Adrenal gland (tissue), 12 donors: ENCODE measurements around the gene ACTR3. TPM values are rescaled to one million over a fixed set of nuclear protein-coding genes. Genes with fewer than 3 reads are reported as not detected.

Experiments
- DNase-seq, 7 donors: peaks; one replicate each; pipeline ENCODE4 v3.0.0-alpha.2; 2019 to 2020
- H3K27ac ChIP-seq, 5 donors: fragments of 200-600 bp; sonication (generic) in 4 of 5; 1 replicate in 3 of 5; 2 replicates in 2 of 5; pipeline versions ENCODE4 v1.5.1 to v1.8.0; 2016 to 2020; ENCODE audit warnings: mild to moderate bottlenecking in 1 of 5
- H3K27me3 ChIP-seq: fragments of 200-600 bp; 2 replicates; pipeline ENCODE4 v1.8.0; 2021
- H3K36me3 ChIP-seq, 2 donors: fragments of 200-600 bp; replicated peaks in 1 of 2; 1 replicate in 1 of 2; 2 replicates in 1 of 2; pipeline versions ENCODE4 v1.5.1 to v1.8.0; 2018 to 2022
- H3K4me1 ChIP-seq, 2 donors: fragments of 200-600 bp; replicated peaks in 1 of 2; 1 replicate in 1 of 2; 2 replicates in 1 of 2; pipeline versions ENCODE4 v1.5.1 to v1.8.0; 2018 to 2021
- H3K4me3 ChIP-seq, 4 donors: fragments of 200-600 bp; sonication (generic) in 3 of 4; one replicate each; pipeline ENCODE4 v1.5.1; 2016 to 2018
- H3K9me3 ChIP-seq, 3 donors: fragments of 200-600 bp; sonication (generic) in 1 of 3; replicated peaks in 1 of 3; 1 replicate in 2 of 3; 2 replicates in 1 of 3; pipeline versions ENCODE4 v1.5.1 to v1.8.0; 2016 to 2021
- CTCF ChIP-seq, 6 experiments: fragments of 450-650 bp in 4 of 6; fragments of 200-600 bp in 2 of 6; sonication (generic) in 1 of 6; IDR thresholded peaks; 1 replicate in 5 of 6; 2 replicates in 1 of 6; pipeline versions ENCODE4 v1.5.1 to v1.8.0; 2016 to 2021; ENCODE audit warnings: antibody characterized with exemption in 6 of 6, mild to moderate bottlenecking in 2 of 6, moderate library complexity in 1 of 6
- POLR2A ChIP-seq, 2 donors: fragments of 450-650 bp; IDR thresholded peaks; one replicate each; pipeline ENCODE4 v1.6.1; 2017; ENCODE audit warnings: antibody characterized with exemption in 2 of 2, mild to moderate bottlenecking in 2 of 2, moderate library complexity in 1 of 2
- WGBS, 4 donors: extraction: QIAGEN DNeasy Blood & Tissue Kit in 2 of 4; methylation state at CpG; one replicate each; pipeline versions ENCODE4 v1.1.5 to v1.1.7; 2013 to 2017; 5-methylcytosine and 5-hydroxymethylcytosine counted together
- intact Hi-C, 2 donors: fragments of 100-400 bp; cut with DNase I; formaldehyde crosslinking; loops; one replicate each; pipeline versions ENCODE4 v1.14.1 to v1.15.0; 2022 to 2023
- polyA plus RNA-seq, 3 donors: library from polyadenylated mRNA; stranded (reverse); fragments of 200-250 nt in 2 of 3; fragments of 350-450 nt in 1 of 3; fragmentation: Illumina TruSeq in 1 of 3; extraction: RNeasy Lipid Tissue Mini Kit (QIAGEN cat#74804) in 1 of 3; gene quantifications; one replicate each; pipeline ENCODE4 v1.2.3, GENCODE V29; 2013 to 2014
- total RNA-seq, 9 donors: library from RNA; depleted of rRNA in 4 of 9; stranded (reverse); fragments of >200 nt in 4 of 9; fragments of 120-200 nt in 1 of 9; fragmentation: NEBNext Ultra II Directional in 1 of 9; extraction: Animal tissue kit (Norgen Biotek cat#: 25700) in 1 of 9; gene quantifications; one replicate each; pipeline versions ENCODE4 v1.1.0 to v1.2.4, GENCODE V29; 2013 to 2023
- donor health status: healthy with polysubstance abuse.
- donor health status: Bipolar disorder and iron deficiency.
- donor health status: DM: yes; HTN: yes; CAD: no.
- donor health status: DM: no; HTN: no; CAD: no.
- donor health status: DM: no; HTN: no; CAD: no.
- donor health status: DM: yes; HTN: yes; CAD: no.

ACTR3 gene
- total and polyA plus RNA-seq, 12 donors = 28.1 to 530 (median 219) TPM

DNA sequence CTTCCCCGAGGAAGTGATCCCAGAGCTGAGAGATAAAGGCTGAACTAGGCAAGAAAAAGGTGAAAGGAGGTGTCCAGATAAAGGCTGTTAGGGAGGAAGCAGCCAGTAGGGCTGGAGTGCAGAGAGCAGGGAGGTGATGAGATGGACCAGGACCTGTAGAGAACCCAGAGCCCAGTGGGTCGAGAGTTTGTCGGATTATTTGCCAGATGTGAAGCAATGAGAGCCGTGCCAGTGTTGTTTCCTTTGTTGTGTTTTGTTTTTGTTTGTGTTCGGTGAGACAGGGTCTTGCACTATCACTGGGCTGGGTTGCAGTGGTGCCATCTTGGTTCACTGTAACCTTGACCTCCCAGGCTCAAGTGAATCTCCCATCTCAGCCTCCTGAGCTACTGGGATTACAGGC lies 111.3 kb downstream of the ACTR3 start:
- intact Hi-C loops = no loop called here
- 64 to 92% (median 85%) methylated on average over 5 of the region's 5 CpGs for WGBS, 4 donors
- TF ChIP-seq POLR2A (IDR thresholded peaks at IDR 0.05) = no peak
- TF ChIP-seq CTCF (IDR thresholded peaks at IDR 0.05) = no peak

DNA sequence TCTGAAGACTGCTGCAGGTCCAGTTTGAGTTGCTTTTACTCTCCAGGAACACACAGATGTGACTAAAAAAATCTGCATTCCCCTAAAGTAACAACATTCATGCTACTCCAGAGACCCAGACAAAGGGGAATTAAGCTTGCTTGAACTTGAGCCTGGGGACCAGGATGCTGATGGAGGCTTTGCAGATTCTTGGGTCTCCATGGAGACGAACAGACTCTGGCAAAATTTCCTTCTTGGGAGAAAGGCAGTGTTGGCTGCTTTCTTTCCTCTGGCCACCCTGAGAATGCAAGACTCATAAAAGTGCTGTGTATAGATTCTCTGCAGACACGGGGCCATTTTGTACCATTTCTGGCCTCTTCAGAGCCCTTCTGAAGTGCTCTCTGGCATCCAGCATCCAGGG lies 112.0 kb downstream of the ACTR3 start:
- Histone ChIP-seq H3K27ac (no peak overlapping the region), H3K4me1 (no peaks in the 10 kb centered on the region), H3K36me3 (no peaks in the 10 kb centered on the region), H3K27me3 (no peaks in the 10 kb centered on the region), H3K9me3 (no peaks in the 10 kb centered on the region), H3K4me3 (no peak overlapping the region)
- DNase-seq = no peak
- no peak for TF ChIP-seq POLR2A (IDR thresholded peaks at IDR 0.05)
- no peak for TF ChIP-seq CTCF (IDR thresholded peaks at IDR 0.05)
- 74 to 88% (median 83%) methylated on average over 2 of the region's 2 CpGs for WGBS, 4 donors
- intact Hi-C loops = no loop called here

More for the DNA sequence above, 111.3 kb downstream of the ACTR3 start:
- H3K4me1 ChIP-seq = no peaks in the 10 kb centered on the region
- DNase-seq = no peak
- H3K27ac ChIP-seq = no peak overlapping the region
- H3K9me3 ChIP-seq = no peaks in the 10 kb centered on the region
- H3K4me3 ChIP-seq = no peak overlapping the region
- no peaks in the 10 kb centered on the region for H3K36me3 ChIP-seq
- no peaks in the 10 kb centered on the region for H3K27me3 ChIP-seq

- intact Hi-C loops = no loop called here
- Histone ChIP-seq H3K36me3 (no peaks in the 10 kb centered on the region), H3K9me3 (no peaks in the 10 kb centered on the region), H3K4me1 (no peaks in the 10 kb centered on the region), H3K27ac (no peak overlapping the region), H3K27me3 (no peaks in the 10 kb centered on the region), H3K4me3 (no peak overlapping the region)
- no peak for TF ChIP-seq POLR2A (IDR thresholded peaks at IDR 0.05)
- no peak for TF ChIP-seq CTCF (IDR thresholded peaks at IDR 0.05)
- no peak for DNase-seq
- 91 to 94% (median 92%) methylated on average over 5 of the region's 5 CpGs for WGBS, 4 donors
These were observed 115.4 kb downstream of the ACTR3 start for GRCh38 chr2:114005110-114005783.

DNA sequence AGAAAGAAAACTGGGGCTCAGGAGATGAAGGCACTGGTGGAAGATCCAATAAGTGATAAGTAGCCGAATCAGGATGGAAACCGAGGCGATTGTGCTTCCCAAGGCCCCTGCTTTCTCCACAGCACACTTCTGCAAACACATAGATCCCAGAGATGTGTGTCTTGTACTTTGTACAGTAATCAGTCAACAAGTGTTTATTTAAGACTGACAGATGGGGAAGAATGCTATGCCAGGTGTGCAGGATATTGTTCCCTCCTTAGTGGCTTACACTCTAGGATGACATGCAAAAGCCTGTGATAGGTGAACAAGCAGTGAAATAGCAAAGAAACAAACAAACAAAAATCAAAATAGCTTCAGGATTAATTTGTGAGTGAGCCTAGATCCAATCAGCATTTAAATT lies 116.6 kb downstream of the ACTR3 start:
- no peak for DNase-seq
- H3K36me3 ChIP-seq = no peaks in the 10 kb centered on the region
- H3K4me1 ChIP-seq = no peaks in the 10 kb centered on the region
- H3K27me3 ChIP-seq = no peaks in the 10 kb centered on the region
- intact Hi-C loops = no loop called here
- H3K9me3 ChIP-seq = no peaks in the 10 kb centered on the region
- WGBS, 4 donors = 86 to 95% (median 91%) methylated on average over 3 of the region's 3 CpGs
- H3K27ac ChIP-seq = no peak overlapping the region
- H3K4me3 ChIP-seq = no peak overlapping the region
- TF ChIP-seq CTCF (IDR thresholded peaks at IDR 0.05) (no peak), POLR2A (IDR thresholded peaks at IDR 0.05) (no peak)
